GM12875 (cell line): ENCODE results near the gene SLC16A3.

Experiments
- H3K4me3 ChIP-seq: one replicate; pipeline ENCODE4 v1.5.1; 2011; ENCODE audit warnings: low read depth, low read length, control low read depth
- CTCF ChIP-seq: IDR thresholded peaks from 2 replicates; pipeline ENCODE4 v1.5.1; 2011; ENCODE audit warnings: low read depth, mild to moderate bottlenecking, control low read depth, inconsistent platforms, low read length, moderate library complexity, borderline replicate concordance; ENCODE audit not compliant: insufficient read depth

SLC16A3 gene

GRCh38 chr17:82226146-82226808, 2.6 kb upstream of the SLC16A3 start:
- H3K4me3 ChIP-seq: no peak overlapping the region
- no peak for TF ChIP-seq CTCF

GRCh38 chr17:82226809-82227628, 1.8 kb upstream of the SLC16A3 start:
- TF ChIP-seq CTCF: no peak
- H3K4me3 ChIP-seq: no peak overlapping the region

GRCh38 chr17:82227629-82228277, 1.1 kb upstream of the SLC16A3 start:
- TF ChIP-seq CTCF: no peak
- peak overlapping the region; percentile 64 for H3K4me3 ChIP-seq

- no peak for TF ChIP-seq CTCF
- peak overlapping the region; percentile 64 for H3K4me3 ChIP-seq
Observed at GRCh38 chr17:82228278-82228841, 482 bp upstream of the SLC16A3 start.

GRCh38 chr17:82229698-82230608, 1.1 kb downstream of the SLC16A3 start:
- peak overlapping the region; percentile 58 for H3K4me3 ChIP-seq
- no peak for TF ChIP-seq CTCF

- H3K4me3 ChIP-seq: peak overlapping the region; percentile 58
- peak; percentile 51 for TF ChIP-seq CTCF
Observed at GRCh38 chr17:82230609-82231311, 1.9 kb downstream of the SLC16A3 start.
